GM23338 (cell line): ENCODE data around the gene SCFD2.

Experiments
- CREB1 ChIP-seq: fragments of 250-450 bp; sonication (Bioruptor Pico); IDR thresholded peaks from 2 replicates; pipeline ENCODE4 v1.5.0; 2020; ENCODE audit warnings: low read depth, mild to moderate bottlenecking, moderate library complexity
- CTCF ChIP-seq, 2 experiments: fragments of 200-600 bp in 1 of 2; sonication (generic) in 1 of 2; conservative IDR thresholded peaks; 2 replicates each; pipeline versions ENCODE4 v1.5.1 to v1.6.1; 2016 to 2017; ENCODE audit warnings: antibody characterized with exemption in 2 of 2, low read depth in 2 of 2, mild to moderate bottlenecking in 2 of 2, moderate library complexity in 1 of 2
- ETS1 ChIP-seq: IDR thresholded peaks from 2 replicates; pipeline ENCODE4 v1.6.1; 2016; ENCODE audit warnings: antibody characterized with exemption
- EZH2 ChIP-seq: fragments of 200-600 bp; sonication (generic); IDR thresholded peaks from one replicate; pipeline ENCODE4 v1.8.0; 2017; ENCODE audit warnings: antibody characterized with exemption, mild to moderate bottlenecking, low read depth; ENCODE audit not compliant: unreplicated experiment
- EZH2phosphoT487 ChIP-seq: fragments of 200-600 bp; sonication (generic); IDR thresholded peaks from one replicate; pipeline ENCODE4 v1.8.1; 2018; ENCODE audit warnings: antibody characterized with exemption; ENCODE audit not compliant: unreplicated experiment
- POLR2AphosphoS5 ChIP-seq: IDR thresholded peaks from 2 replicates; pipeline ENCODE4 v1.6.1; 2016; ENCODE audit warnings: antibody characterized with exemption, low read depth
- REST ChIP-seq: IDR thresholded peaks from one replicate; pipeline ENCODE4 v1.6.1; 2018; ENCODE audit warnings: antibody characterized with exemption; ENCODE audit not compliant: unreplicated experiment
- STAT1 ChIP-seq: IDR thresholded peaks from one replicate; pipeline ENCODE4 v1.6.1; 2016; ENCODE audit warnings: antibody characterized with exemption; ENCODE audit not compliant: unreplicated experiment
- ZNF462 ChIP-seq: fragments of 250-450 bp; sonication (Bioruptor Pico); IDR thresholded peaks from 2 replicates; pipeline ENCODE4 v1.5.0; 2020; ENCODE audit warnings: mild to moderate bottlenecking, moderate library complexity

- no peak for TF ChIP-seq CTCF (conservative IDR thresholded peaks at IDR 0.05; ENCODE audit: low read depth in 2 of 2)
- no peak for TF ChIP-seq REST
- TF ChIP-seq POLR2AphosphoS5 = no peak
- no peak for TF ChIP-seq EZH2
- TF ChIP-seq ETS1 = no peak
- no peak for TF ChIP-seq EZH2phosphoT487
- no peak for TF ChIP-seq ZNF462 (CRISPR knock-in tag)
- no peak for TF ChIP-seq STAT1
- TF ChIP-seq CREB1 (CRISPR knock-in tag) = no peak
Measured at GRCh38 chr4:53169695-53170617, 195.9 kb downstream of the SCFD2 start.
